ENCODE data around the gene ABHD15.

ABHD15 gene

DNA sequence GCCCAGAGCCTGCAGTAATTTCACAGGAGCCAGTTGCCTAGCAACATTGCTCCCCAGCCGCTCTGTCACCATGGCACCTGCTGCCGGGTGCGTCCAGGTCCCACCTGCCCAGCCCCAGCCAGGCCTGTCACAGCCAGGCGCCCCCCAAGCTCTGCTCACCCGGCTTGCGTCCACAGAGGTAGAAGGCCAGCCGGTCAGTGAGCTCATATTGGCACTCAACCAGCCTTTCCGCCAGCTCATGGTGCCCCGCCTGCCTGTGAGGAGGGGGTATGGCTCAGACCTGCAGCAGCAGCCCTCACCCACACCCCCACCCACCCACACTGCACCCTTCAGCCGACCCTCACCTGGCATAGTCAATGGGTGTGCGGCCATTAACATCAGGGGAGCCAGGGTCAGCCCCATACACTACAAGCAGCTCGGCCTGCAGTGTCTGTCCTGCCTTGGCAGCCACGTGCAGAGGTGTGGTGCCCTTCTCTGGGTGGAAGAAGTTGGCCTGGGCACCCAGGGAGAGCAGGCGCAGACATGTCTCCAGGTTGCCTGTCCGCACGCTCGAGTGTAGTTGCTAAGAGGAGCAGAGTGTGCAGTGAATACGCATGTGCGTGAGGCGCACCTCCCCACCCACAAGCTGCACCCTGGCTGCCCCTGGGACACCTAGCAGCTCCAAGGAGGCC lies 14.9 kb upstream of the ABHD15 start:
- DNase-seq, result no peak

- peak; percentile 92 for DNase-seq
Observed at GRCh38 chr17:29579866-29580771, 13.3 kb upstream of the ABHD15 start.

- no peak for DNase-seq
Observed at GRCh38 chr17:29578626-29579485, 12.0 kb upstream of the ABHD15 start.

DNA sequence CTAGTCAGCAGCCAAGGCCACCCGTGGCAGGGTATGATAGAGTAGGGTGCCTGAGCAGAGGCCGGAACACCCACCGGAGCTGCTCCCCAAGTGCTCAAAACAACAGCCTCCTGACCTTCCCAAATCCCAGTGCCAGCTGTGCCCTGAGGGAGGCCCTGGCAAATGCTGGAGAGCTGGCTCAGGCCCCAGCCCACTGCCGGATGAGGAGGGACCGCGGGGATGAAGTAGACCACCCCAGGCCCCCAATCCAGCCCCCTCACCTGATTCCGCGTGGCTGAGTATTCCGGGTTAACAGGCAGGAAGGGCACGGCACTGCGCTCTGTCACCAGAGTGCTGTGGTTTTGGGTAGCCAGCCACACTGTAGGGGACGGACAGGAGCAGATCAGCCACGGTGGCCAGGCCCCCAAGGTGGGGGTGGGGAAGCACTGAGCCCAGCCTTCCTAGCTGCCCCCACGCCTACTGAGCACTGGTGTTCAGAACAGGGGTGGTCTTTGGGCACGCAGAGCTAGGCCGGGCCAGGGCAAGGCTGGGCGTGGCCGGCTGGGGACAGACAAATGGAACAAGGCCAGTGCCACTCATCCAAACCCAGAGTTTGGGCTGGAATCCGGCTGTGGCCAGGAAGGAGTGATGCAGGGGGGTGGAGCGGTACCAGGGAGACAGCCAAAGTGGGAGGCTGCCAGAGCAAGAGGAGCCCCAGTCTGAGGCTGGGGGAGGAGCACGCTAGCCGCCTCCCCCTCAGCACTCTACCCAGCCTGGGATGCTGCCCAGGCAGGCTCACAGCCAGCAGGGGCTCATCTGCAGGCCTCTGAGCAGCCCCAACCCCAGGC lies 10.8 kb upstream of the ABHD15 start:
- no peak for DNase-seq

- no peak for DNase-seq
Observed at GRCh38 chr17:29577001-29577370, 10.1 kb upstream of the ABHD15 start.

DNA sequence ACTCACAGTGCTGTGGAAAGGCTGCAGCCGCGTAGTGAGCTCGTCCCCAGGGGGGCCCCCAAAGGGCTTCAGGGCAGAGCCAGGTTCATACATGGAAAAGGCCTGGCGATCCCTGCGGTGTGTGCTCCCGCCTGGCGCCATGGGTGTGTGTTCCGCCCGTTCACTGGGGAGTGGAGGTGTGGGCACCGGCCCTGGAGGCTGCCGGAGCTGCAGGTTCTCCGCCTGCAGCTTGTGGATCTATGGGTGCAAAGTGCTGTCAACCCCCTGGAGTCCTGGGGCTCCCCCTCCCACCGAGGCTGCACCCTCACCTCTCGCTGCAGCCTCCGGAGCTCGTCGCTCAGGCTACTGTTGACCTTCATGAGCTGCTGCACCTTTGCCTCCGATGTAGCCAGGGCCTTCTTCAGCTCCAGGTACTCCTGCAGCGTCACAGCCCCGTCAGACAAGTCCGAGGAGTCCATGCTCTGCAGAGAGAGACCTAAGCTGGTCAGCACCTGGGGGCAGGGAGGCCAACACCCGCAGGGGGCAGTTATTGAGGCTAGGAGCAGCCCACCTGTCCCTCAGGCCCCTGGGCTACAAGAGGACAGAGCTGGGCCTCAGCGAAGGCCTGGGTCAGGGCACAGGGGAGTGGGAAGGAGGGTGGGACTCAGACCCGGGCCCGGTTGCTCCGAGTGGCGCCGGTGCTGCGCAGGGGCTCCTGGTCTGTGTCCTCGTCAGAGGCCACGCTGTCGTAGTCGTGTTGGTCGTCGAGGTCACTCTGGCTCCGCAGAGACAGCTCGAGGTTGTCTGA lies 9.6 kb upstream of the ABHD15 start:
- DNase-seq, result no peak

DNA sequence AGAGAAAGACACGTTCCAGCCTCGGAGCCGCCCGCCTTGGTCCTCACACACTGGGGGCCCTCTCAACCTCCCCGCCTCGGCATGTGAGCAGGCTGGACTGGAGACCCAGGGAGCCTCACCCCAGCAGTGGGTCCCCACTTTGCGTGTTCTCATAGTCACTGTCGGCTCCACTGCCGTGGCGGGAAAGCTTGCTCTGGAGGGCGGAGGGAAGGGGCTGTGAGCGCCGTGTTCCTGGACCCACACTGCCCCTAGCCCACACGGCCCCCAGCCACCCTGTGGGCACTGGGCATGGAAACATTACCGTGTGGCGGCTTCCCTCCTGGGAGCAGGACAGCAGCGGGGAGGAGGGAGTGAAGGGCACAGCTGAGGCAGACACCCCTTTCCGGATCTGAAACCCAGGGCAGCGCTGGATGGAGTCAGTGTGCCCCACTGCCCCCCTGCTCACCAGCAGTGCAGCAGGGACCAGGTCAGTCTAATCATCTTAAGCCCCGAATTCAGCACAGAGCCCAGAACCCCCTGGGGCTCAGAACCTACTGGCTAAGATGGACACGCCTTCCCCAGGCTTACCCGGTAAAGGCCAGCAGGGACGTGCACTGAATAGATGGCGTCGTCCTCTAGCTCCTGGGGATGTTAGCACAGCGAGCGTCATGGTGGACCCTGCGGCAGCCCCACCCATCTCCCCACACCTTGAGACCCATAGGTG lies 8.8 kb upstream of the ABHD15 start:
- DNase-seq, result no peak

GRCh38 chr17:29574732-29575510 lies 8.1 kb upstream of the ABHD15 start:
- DNase-seq, result no peak

DNA sequence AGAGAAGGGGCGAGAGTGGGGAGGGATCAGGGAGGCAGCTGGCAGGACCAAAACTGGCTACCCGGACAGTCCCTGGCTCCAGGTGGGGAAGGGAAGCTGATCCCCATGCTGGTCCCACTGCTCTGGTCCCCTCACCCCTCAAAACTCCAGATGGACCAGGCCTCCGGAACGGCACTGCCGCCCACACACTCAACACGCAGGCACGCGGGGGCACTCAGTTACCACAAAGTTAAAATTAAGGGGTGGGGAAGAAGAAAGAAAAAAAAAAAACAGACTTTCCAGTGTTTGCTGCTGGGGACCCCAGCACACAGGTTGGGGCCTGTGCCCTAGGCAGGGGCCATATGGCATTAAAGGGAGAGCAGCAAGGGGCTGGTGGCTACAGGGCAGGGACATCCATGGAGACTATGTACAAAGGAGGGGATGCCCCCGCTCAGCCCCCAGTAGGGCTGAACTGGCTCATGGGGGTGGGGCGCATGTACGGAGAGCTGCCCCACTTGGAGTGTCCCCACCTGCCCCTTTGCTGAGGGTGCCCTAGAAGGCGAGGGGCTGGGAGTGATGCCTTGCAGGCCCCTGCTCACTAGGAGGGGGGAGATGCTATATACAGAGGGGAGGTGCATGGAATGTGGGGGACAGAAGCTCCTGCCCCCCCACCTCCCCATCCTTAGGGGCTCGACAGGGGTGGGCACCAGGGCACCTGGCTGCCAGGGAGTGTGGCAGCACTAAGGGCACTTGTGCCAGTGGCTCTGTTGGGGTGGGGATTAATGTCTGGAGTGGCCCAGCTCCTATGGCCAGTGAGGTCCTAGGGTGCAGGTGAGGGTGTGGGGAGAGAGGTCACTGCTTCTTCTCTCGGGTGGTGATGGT lies 7.3 kb upstream of the ABHD15 start:
- no peak for DNase-seq

GRCh38 chr17:29573558-29573869 lies 6.7 kb upstream of the ABHD15 start:
- DNase-seq, result no peak

- peak; percentile 51 for DNase-seq
Observed at GRCh38 chr17:29572691-29573557, 6.1 kb upstream of the ABHD15 start.

DNA sequence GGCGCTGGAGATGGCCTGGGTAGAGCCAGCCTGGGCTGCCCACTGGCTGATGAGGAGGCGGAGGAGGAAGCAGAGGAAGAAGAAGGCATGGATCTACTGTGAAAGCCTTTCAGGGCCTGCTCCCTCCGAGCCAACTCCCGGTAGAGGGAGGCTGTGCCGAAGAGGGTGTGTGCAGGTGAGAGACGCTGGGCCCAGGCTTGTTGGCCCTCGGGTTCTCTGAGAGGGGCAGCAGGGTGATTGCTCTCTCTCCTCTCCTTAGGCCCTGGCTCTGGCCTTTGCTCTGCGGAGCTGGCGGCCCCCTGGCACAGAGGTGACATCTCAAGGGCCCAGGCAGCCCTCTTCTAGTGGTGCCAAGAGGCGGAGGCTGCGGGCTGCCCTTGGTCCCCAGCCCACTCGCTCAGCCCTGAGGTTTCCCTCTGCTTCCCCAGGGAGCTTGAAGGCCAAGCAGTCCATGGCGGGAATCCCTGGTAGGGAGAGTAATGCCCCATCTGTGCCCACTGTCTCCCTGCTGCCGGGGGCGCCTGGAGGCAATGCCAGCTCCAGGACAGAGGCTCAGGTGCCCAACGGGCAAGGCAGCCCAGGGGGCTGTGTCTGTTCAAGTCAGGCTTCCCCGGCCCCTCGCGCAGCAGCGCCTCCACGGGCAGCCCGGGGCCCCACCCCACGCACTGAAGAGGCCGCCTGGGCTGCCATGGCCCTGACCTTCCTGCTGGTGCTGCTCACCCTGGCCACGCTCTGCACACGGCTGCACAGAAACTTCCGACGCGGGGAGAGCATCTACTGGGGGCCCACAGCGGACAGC lies 5.2 kb upstream of the ABHD15 start:
- DNase-seq, result no peak

GRCh38 chr17:29571486-29571882 lies 4.6 kb upstream of the ABHD15 start:
- DNase-seq, result no peak

GRCh38 chr17:29570521-29570920 lies 3.7 kb upstream of the ABHD15 start:
- no peak for DNase-seq

DNA sequence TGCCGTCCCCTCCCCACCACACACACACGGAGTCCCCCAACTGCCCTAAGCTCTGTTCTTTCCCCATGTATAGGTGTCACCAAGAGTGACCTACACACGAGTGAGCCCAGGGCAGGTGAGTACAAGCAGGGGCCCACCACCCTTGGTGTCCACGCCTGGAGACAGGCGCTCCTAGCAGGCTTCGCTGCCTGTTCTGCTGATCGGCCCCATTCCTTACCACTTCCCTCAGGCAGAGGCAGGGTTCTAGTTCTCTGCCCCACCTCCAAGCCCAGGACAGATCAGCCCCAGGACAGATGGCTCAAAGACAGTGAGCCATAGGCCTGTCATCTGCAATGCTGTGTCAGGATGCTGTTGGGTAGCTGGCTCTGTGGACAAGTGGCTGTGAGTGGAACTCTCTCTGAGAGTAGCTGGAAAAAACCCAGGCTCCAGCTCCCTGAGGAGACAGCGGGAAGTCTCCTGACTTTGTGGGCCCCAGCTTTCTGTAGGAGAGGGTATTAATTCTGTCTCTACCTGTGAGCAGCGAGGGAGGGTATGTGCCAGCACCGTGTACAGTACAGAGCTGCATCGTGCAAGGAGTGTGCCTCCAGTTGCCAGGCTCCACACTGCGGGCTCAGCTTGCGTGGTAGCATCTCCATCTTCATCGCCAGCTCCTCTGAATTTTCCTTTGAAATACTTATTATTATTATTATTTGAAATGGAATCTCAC lies 2.6 kb upstream of the ABHD15 start:
- no peak for DNase-seq

DNA sequence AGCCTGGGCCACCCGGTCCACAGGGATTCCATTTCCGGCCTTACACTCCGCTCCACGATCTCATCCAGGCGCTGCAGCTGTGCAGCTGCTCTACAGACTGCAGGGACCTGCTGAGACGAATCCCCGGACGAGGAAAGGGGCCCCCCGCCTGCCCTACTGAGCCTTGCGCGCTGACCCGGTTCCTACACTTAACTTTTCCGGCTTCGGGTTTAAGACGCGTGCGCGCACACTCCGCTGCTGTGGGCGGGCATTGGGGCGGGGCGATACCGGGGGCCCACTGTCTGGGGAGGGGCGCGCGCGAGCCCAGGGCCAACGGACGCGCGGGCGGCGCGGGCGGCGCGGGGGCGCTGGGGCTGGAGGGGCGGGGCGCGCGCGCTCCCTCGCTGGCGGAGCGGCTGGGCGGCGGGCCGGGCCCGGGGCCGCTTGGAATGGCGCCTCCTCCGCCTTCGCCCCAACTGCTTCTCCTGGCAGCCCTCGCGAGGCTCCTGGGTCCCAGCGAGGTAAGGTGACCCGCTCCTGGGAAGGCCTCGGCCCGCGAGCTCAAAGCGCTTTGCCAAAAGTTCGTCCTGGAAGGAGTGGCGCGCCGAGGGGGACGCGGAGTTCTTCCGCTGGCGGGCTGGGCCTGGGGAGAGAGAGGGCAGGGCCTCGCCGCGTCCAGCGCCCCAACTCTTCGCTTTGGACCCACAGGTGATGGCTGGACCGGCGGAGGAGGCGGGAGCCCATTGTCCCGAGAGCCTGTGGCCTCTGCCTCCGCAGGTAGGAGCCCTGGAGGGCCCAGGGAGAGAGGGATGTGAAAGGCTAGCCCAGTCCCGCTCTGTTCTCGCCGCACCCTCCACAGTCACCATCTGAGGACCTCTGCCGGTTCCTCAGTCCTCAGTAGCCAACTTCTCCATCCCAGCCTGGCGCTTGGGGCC lies 1.8 kb upstream of the ABHD15 start, which contains the start of gene TP53I13:
TP53I13 (plus strand) TSS at position 371 of the 914 bp plus-strand sequence; CDS start at position 429, 58 bp downstream.
- peak; percentile 93 for DNase-seq

All from CD4-positive, alpha-beta T cell treated with Interleukin-21 for 1 hour (primary cell).